HEK293T (cell line): ENCODE measurements around the gene PPDPF.

Experiments used
- ELF4 ChIP-seq: fragments of 450-650 bp; IDR thresholded peaks from 2 replicates; pipeline ENCODE4 v1.6.1; 2017; ENCODE audit warnings: antibody characterized with exemption
- FOXK2 ChIP-seq: fragments of 450-650 bp; IDR thresholded peaks from 2 replicates; pipeline ENCODE4 v1.6.1; 2016; ENCODE audit warnings: mild to moderate bottlenecking
- HDGF ChIP-seq: fragments of 450-650 bp; IDR thresholded peaks from 2 replicates; pipeline ENCODE4 v1.6.1; 2017; ENCODE audit warnings: antibody characterized with exemption, borderline replicate concordance
- TARDBP ChIP-seq: fragments of 450-650 bp; IDR thresholded peaks from 2 replicates; pipeline ENCODE4 v1.6.1; 2016

GRCh38 chr20:63492982-63493381, 27.6 kb upstream of the PPDPF start:
- TF ChIP-seq TARDBP (no peak), HDGF (no peak), FOXK2 (no peak), ELF4 (no peak)
